RCC 7860 (cell line): ENCODE results near the gene SPATA31C1.
"Not testable (repeated sequence)": the region's sequence is repeated elsewhere in the genome, so short reads cannot be mapped to it uniquely, and the experiment has no call there.

Experiments used
- DNase-seq: peaks from one replicate; pipeline ENCODE4 v3.0.0-alpha.2; 2015; ENCODE audit warnings: low spot score
- FAIRE-seq: peaks from 2 replicates; lab custom pipeline; 2012; peaks lifted over from hg19 to GRCh38; lab: Jason Lieb, UNC

SPATA31C1 gene

GRCh38 chr9:87886210-87886932, 31.4 kb upstream of the SPATA31C1 start:
- FAIRE-seq: no peak
- no peak for DNase-seq

GRCh38 chr9:87886933-87887505, 30.7 kb upstream of the SPATA31C1 start:
- no peak for FAIRE-seq
- no peak for DNase-seq

GRCh38 chr9:87887661-87888480, 29.9 kb upstream of the SPATA31C1 start:
- DNase-seq (no peak), FAIRE-seq (no peak)

GRCh38 chr9:87888501-87888900, 29.3 kb upstream of the SPATA31C1 start:
- DNase-seq: no peak
- FAIRE-seq: no peak

GRCh38 chr9:87889065-87889881, 28.5 kb upstream of the SPATA31C1 start:
- FAIRE-seq (no peak), DNase-seq (no peak)

DNA sequence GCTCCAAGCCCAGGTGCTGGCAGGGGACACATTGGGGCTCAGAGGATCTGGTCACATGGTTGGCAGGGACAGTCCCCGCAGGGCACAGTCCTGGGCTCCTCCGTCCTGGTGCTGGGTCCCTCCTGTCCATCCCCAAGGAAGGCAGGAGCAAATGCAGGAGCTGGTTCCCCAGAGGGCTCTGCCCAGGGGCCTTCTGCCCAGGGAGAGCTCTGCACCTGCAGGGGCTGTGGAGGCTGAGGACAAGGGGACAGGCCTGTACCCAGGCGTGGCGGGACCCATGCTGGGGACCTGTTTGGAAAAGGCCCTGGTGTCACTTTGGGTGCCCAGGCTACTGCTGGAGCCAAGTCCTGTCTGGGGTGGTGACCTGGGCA, 27.9 kb upstream of the SPATA31C1 start:
- FAIRE-seq (no peak), DNase-seq (no peak)

DNA sequence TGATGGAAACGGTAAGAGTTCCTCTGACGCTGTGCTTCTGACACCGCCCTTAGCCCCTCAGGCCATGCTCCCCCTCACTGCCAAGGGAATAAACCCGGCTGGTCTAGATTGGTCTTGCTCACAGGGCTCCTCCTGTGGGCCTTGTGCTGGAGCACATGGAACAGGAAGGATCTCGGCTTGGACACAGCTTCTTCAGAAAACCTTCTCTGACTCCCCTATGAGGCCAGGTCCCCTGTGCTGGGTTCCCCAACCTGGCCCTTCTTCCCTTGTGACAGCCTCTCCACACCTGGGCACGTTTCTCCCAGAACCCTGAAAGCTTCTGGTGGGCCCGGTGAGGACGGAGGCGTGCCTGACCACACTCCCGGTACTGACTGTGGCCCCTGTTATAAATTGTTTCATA, 26.9 kb upstream of the SPATA31C1 start:
- no peak for DNase-seq
- FAIRE-seq: no peak

DNA sequence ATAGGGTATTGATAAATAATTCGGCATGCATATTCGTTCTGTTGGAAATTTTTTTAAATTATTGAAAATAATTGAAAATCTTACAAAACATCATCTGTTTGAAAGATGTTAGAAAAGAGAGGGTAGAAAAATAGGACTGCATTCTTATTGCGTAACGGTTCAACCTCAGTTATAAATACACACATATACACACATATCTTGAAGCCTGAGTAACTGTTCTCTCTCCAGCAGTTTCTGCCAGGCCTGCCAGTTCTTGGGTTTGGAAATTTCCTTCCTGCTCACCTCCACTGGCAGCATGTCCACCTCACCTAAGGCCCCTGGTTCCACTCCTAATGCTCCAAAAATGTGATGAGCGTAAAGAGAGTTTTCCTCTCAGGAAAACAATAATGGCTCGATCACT, 26.0 kb upstream of the SPATA31C1 start:
- FAIRE-seq (no peak), DNase-seq (no peak)

- FAIRE-seq (no peak), DNase-seq (no peak)
These were observed 24.8 kb upstream of the SPATA31C1 start for GRCh38 chr9:87892956-87893355.

- DNase-seq: no peak
- FAIRE-seq: no peak
These were observed 22.6 kb upstream of the SPATA31C1 start for GRCh38 chr9:87894998-87895625.

DNA sequence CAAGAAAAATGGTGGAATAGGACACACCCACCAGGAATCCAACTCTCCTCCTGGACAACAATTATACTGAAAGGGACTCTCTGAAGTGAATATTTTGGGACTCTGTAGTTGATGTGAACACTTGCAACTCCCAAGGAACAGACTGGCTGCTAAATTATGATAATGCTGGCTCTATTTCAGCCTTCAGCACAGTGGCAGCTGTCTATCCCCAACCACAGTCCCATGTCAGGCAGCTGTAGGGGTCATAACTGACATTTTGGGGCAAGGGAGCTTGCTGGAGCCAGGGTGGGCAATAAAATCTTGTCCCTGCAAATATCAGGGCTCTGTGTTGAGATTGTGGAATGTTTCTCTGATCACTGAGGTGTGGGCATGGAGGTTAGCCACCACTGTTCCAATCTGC, 20.9 kb upstream of the SPATA31C1 start:
- DNase-seq (no peak), FAIRE-seq (no peak)

- DNase-seq (no peak), FAIRE-seq (no peak)
These were observed 19.6 kb upstream of the SPATA31C1 start for GRCh38 chr9:87898151-87898550.

- not testable (repeated sequence) for DNase-seq, FAIRE-seq
These were observed 15.4 kb upstream of the SPATA31C1 start for GRCh38 chr9:87902371-87902770.

DNA sequence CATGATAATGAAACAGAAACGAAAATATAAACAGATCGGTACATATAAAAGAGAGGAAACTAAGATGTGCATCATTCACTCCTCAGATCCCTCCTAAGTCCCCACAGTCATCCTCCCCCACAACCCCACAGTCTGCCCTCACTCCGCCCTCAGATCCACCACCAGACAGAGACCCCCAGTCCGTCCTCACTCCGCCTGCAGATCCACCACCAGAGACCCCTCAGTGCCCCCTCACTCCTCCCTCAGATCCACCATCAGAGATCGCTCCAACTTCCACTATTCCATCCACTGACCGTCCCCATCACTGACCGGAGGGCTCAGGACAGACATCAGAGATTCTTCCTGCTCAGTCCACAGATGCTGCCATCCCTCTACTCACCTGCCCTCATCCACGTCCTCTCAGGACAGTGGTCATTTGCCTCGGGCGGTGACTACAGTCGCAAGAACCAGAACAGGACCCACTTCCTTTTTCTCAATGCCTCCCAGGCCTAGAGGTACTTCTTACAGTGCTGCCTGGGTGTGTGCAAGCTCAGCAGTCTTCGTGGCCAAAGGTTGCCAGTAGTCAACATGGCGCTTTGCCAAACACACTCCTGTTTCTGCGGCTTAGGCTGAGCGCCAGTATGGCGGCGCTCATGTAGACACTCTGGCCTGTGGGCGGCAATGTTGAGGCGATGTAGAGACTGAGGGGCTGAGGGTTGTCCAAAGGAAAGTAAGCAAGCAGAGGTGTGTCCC, 8.3 kb upstream of the SPATA31C1 start:
- FAIRE-seq: peak; percentile 5

DNA sequence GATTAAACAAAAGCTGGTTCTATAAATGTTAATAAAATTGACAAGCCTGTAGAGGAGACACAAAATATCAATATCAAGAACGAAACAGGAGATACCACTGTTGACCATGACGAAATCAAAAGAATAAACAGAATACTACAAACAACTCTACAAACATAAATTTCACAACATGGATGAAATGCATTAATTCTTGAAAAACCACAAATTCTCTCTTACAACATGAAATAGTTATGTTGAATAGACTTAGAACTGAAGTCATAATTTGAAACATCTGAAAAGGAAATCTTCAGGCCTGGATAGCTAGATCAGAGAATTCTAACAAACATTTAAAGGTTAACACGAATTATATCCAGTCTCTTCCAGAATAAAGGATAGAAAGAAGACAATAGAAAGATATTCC, 6.9 kb upstream of the SPATA31C1 start:
- no peak for FAIRE-seq
- DNase-seq: no peak

More for the DNA sequence above, 8.3 kb upstream of the SPATA31C1 start:
- DNase-seq: peak; percentile 66

- DNase-seq, FAIRE-seq: not testable (repeated sequence)
These were observed 1.3 kb downstream of the SPATA31C1 start for GRCh38 chr9:87919013-87919412.

DNA sequence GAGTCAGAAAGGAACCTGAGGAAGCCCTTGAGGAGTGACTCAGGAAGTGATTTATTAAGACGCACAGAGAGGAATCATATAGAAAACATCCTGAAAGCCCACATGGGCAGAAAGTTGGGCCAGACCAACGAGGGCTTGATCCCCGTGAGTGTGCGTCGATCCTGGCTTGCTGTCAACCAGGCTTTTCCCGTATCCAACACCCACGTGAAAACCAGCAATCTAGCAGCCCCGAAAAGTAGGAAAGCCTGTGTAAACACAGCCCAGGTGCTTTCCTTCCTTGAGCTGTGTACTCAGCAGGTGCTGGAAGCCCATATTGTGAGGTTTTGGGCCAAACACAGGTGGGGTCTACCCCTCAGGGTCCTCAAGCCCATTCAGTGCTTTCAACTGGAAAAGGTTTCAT, 3.8 kb downstream of the SPATA31C1 start:
- FAIRE-seq, DNase-seq: not testable (repeated sequence)

- not testable (repeated sequence) for DNase-seq, FAIRE-seq
These were observed 5.2 kb downstream of the SPATA31C1 start for GRCh38 chr9:87923012-87923411.

DNA sequence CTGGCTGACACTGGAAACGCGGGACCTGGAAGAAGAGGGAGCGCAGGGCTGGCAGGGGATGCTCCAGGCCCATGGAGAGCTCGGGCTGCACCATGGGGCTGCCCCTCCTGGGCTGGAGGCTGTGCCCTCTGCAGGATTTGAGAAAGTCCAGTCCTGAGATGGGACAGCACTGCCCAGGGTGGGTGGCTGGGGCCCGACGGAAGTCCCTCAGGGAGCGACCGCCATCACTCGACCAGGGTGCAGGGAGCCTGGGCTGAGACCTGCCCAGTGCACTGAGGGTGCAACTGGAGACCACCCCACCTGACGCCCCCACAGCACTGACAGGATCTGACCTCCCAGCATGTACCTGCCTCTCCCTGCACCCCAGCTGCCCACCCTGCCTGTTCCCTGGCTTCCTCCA, 7.1 kb downstream of the SPATA31C1 start:
- not testable (repeated sequence) for FAIRE-seq, DNase-seq

GRCh38 chr9:87929152-87929551, 11.4 kb downstream of the SPATA31C1 start:
- FAIRE-seq, DNase-seq: not testable (repeated sequence)
